ENCODE results near the gene FLNA.

Gene FLNA

GRCh38 chrX:154363706-154364439 is 10.6 kb downstream of the FLNA start:
- DNase-seq (ENCODE audit: low read depth in 1 of 2, low spot score in 1 of 2) = peak in 1 of 2 experiments; percentile 20
- H3K4me3 ChIP-seq (replicated peaks; ENCODE audit: insufficient read depth, low read length) = no peak overlapping the region
- no peaks in the 10 kb centered on the region for H3K27me3 ChIP-seq (ENCODE audit: insufficient read depth, poor library complexity, severe bottlenecking)
- TF ChIP-seq POLR2AphosphoS5 (IDR thresholded peaks at IDR 0.05; ENCODE audit: low read depth) = peak; percentile 35; the same call in 1 of the 2 replicates
- no peak for TF ChIP-seq SPI1 (IDR thresholded peaks at IDR 0.05; ENCODE audit: borderline replicate concordance, low read depth)
- H3K27ac ChIP-seq (replicated peaks) = no peak overlapping the region; the same call in 1 of the 2 replicates

- TF ChIP-seq GABPA (IDR thresholded peaks at IDR 0.05; ENCODE audit: low read depth) (no peak), SPI1 (IDR thresholded peaks at IDR 0.05; ENCODE audit: borderline replicate concordance, low read depth) (no peak), REST (IDR thresholded peaks at IDR 0.05; ENCODE audit: insufficient replicate concordance, low read depth) (no peak), POLR2AphosphoS5 (IDR thresholded peaks at IDR 0.05; ENCODE audit: low read depth) (no peak)
- TF ChIP-seq, protein P1, sequence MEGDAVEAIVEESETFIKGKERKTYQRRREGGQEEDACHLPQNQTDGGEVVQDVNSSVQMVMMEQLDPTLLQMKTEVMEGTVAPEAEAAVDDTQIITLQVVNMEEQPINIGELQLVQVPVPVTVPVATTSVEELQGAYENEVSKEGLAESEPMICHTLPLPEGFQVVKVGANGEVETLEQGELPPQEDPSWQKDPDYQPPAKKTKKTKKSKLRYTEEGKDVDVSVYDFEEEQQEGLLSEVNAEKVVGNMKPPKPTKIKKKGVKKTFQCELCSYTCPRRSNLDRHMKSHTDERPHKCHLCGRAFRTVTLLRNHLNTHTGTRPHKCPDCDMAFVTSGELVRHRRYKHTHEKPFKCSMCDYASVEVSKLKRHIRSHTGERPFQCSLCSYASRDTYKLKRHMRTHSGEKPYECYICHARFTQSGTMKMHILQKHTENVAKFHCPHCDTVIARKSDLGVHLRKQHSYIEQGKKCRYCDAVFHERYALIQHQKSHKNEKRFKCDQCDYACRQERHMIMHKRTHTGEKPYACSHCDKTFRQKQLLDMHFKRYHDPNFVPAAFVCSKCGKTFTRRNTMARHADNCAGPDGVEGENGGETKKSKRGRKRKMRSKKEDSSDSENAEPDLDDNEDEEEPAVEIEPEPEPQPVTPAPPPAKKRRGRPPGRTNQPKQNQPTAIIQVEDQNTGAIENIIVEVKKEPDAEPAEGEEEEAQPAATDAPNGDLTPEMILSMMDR (IDR thresholded peaks at IDR 0.05; ENCODE audit: insufficient read depth, low read length) = no peak
- no peak overlapping the region for H3K27ac ChIP-seq (replicated peaks)
- DNase-seq (ENCODE audit: low read depth in 1 of 2, low spot score in 1 of 2) = peak in 1 of 2 experiments; percentile 36
Measured at GRCh38 chrX:154362085-154362742, 12.2 kb downstream of the FLNA start.

DNA sequence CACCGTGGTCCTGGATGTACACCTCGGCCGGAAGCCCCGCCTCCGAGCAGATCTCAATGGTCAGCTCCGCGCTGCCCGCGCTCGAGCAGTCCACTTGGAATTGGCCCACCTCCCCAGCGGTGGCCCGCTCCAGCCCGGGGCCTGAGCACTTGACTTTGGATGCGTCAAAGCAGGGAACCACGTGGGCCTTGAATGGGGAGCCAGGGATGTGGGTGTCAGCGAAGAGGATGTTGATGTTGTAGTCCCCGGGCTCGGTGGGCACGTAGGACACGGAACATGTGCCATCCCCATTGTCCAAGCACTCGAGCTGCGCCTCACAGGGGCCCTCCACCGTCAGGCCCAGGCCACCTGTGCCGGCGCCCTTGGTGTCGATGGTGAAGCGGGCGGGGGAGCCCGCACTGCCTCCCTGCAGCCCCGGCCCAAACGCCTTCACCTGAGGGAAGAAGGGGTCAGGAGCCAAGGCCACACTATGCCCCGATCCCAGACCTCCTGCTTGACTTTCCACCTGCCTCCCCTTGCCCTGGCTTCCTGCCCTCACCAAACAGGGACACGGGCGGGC is 14.2 kb downstream of the FLNA start:
- Histone ChIP-seq H3K27me3 (ENCODE audit: insufficient read depth, poor library complexity, severe bottlenecking) (no peaks in the 10 kb centered on the region), H3K27ac (replicated peaks) (no peak overlapping the region), H3K4me3 (replicated peaks; ENCODE audit: insufficient read depth, low read length) (no peak overlapping the region)
- peak in 1 of 2 experiments; percentile 37 for DNase-seq (ENCODE audit: low read depth in 1 of 2, low spot score in 1 of 2)
- TF ChIP-seq SPI1 (IDR thresholded peaks at IDR 0.05; ENCODE audit: borderline replicate concordance, low read depth) = no peak

More at GRCh38 chrX:154362085-154362742, 12.2 kb downstream of the FLNA start:
- Histone ChIP-seq H3K4me3 (replicated peaks; ENCODE audit: insufficient read depth, low read length) (no peak overlapping the region), H3K27me3 (ENCODE audit: insufficient read depth, poor library complexity, severe bottlenecking) (no peaks in the 10 kb centered on the region)

GRCh38 chrX:154359362-154360154 is 14.9 kb downstream of the FLNA start:
- Histone ChIP-seq H3K27me3 (ENCODE audit: insufficient read depth, poor library complexity, severe bottlenecking) (no peaks in the 10 kb centered on the region), H3K4me3 (replicated peaks; ENCODE audit: insufficient read depth, low read length) (no peak overlapping the region), H3K27ac (replicated peaks) (no peak overlapping the region)
- peak in 1 of 2 experiments; percentile 30 for DNase-seq (ENCODE audit: low read depth in 1 of 2, low spot score in 1 of 2)
- TF ChIP-seq POLR2AphosphoS5 (IDR thresholded peaks at IDR 0.05; ENCODE audit: low read depth) = no peak
- no peak for TF ChIP-seq GABPA (IDR thresholded peaks at IDR 0.05; ENCODE audit: low read depth)
- TF ChIP-seq REST (IDR thresholded peaks at IDR 0.05; ENCODE audit: insufficient replicate concordance, low read depth) = no peak
- no peak for TF ChIP-seq SPI1 (IDR thresholded peaks at IDR 0.05; ENCODE audit: borderline replicate concordance, low read depth)
- TF ChIP-seq, protein P1 (IDR thresholded peaks at IDR 0.05; ENCODE audit: insufficient read depth, low read length) = no peak

Data from HL-60 (cell line).